DND-41 (cell line): ENCODE data around the gene PRRC2A.

Experiments used
- ATAC-seq: fragments of 200-7000 bp; cut with Tn5 transposase; 3 replicates; pipeline ENCODE4 v1.9.1; 2021; ENCODE audit warnings: low read depth; ENCODE audit not compliant: insufficient read depth
- DNase-seq: peaks from one replicate; pipeline ENCODE4 v3.0.0-alpha.2; 2020
- H2AFZ ChIP-seq: 2 replicates; pipeline ENCODE4 v1.6.0; 2012; ENCODE audit warnings: low read depth, low read length
- H3K27ac ChIP-seq: 2 replicates; pipeline ENCODE4 v1.5.1; 2012; ENCODE audit warnings: low read length, inconsistent platforms
- H3K27me3 ChIP-seq: fragments of 200-600 bp; sonication (generic); 2 replicates; pipeline ENCODE4 v1.6.0; 2012; ENCODE audit warnings: low read length, mild to moderate bottlenecking, inconsistent platforms; ENCODE audit not compliant: insufficient read depth, poor library complexity
- H3K36me3 ChIP-seq: 2 replicates; pipeline ENCODE4 v1.5.1; 2012; ENCODE audit warnings: low read length, inconsistent platforms; ENCODE audit not compliant: insufficient read depth
- H3K4me1 ChIP-seq: 2 replicates; pipeline ENCODE4 v1.5.1; 2012; ENCODE audit warnings: mild to moderate bottlenecking, low read length; ENCODE audit not compliant: insufficient read depth
- H3K4me2 ChIP-seq: 2 replicates; pipeline ENCODE4 v1.6.0; 2012; ENCODE audit warnings: mild to moderate bottlenecking, moderate library complexity, low read length, inconsistent platforms; ENCODE audit not compliant: insufficient read depth
- H3K4me3 ChIP-seq, 2 experiments: fragments of 200-600 bp in 1 of 2; shearing (Covaris generic) in 1 of 2; 2 replicates each; pipeline ENCODE4 v1.5.1; 2012 to 2016; ENCODE audit warnings: inconsistent platforms in 2 of 2, low read length in 2 of 2, mild to moderate bottlenecking in 2 of 2, low read depth in 1 of 2, moderate library complexity in 1 of 2
- H3K79me2 ChIP-seq: 2 replicates; pipeline ENCODE4 v1.6.0; 2012; ENCODE audit warnings: low read length, inconsistent platforms; ENCODE audit not compliant: insufficient read depth
- H3K9ac ChIP-seq: 2 replicates; pipeline ENCODE4 v1.6.0; 2012; ENCODE audit warnings: low read depth, mild to moderate bottlenecking, inconsistent platforms, low read length, moderate library complexity
- H3K9me3 ChIP-seq: 2 replicates; pipeline ENCODE4 v1.5.1; 2012; ENCODE audit warnings: low read length, moderate library complexity, mild to moderate bottlenecking, inconsistent platforms; ENCODE audit not compliant: insufficient read depth, severe bottlenecking
- H4K20me1 ChIP-seq: 2 replicates; pipeline ENCODE4 v1.6.0; 2012; ENCODE audit warnings: low read length; ENCODE audit not compliant: insufficient read depth
- EZH2 ChIP-seq: IDR thresholded peaks from 3 replicates; pipeline ENCODE4 v1.6.1; 2012; ENCODE audit warnings: borderline replicate concordance, low read depth, mild to moderate bottlenecking, moderate library complexity, low read length, inconsistent platforms; ENCODE audit not compliant: severe bottlenecking
- TF ChIP-seq, protein P1 (sequence below): IDR thresholded peaks from 2 replicates; pipeline ENCODE4 v1.5.1; 2012; ENCODE audit warnings: borderline replicate concordance, low read length, moderate library complexity, mild to moderate bottlenecking; ENCODE audit not compliant: poor library complexity, severe bottlenecking; ENCODE audit errors: extremely low read depth

The PRRC2A gene

DNA sequence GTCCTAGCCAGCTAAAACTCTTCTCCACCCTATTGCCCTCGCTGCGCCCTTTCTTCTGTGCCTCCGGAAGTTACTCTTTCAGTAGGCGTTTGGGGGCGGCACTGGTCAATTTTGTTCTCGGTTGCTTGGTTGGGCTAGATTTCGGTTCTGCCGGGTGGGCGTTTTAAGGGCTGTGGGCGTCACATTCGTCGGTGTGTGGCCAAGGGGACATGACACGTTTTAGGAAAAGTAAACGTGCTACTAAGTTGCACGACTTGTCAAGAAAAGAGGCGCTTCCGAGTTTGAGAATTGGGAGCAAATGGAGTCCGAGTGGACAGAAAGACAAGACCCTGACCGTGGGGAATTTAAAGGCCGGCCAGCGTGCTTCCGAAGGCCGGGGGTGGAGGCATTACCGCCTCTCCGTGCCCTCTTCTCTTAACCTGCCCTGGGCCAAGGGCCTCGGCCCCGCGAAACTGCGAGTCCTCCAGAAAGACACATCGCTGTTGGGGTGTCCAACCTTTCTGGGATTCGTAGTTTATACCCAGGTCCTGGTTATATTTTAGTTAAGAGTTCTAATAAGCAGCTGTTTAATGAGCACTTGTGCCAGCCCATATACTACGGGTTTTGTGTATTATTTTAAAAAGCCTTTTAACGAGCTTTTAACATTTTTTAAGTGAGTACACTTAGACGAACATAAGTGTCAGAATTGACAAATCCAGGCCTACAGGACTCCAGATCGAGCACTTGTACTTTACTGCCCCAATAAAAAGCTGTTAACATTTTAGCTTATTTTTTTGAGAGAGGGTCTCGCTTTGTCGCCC lies 32.6 kb downstream of the PRRC2A start:
- Histone ChIP-seq H4K20me1 (peaks cover 24% of the 10 kb centered on the region), H2AFZ (peak overlapping the region; percentile 83), H3K9me3 (no peaks in the 10 kb centered on the region), H3K4me3 (peak overlapping the region; percentile 84 to 88), H3K27me3 (no peaks in the 10 kb centered on the region), H3K4me2 (peak overlapping the region; percentile 94), H3K9ac (peak overlapping the region; percentile 94), H3K36me3 (peaks cover 57% of the 10 kb centered on the region), H3K4me1 (peaks cover 48% of the 10 kb centered on the region), H3K79me2 (peaks cover 67% of the 10 kb centered on the region), H3K27ac (peak overlapping the region; percentile 99)
- no peak for TF ChIP-seq EZH2
- TF ChIP-seq, protein P1, sequence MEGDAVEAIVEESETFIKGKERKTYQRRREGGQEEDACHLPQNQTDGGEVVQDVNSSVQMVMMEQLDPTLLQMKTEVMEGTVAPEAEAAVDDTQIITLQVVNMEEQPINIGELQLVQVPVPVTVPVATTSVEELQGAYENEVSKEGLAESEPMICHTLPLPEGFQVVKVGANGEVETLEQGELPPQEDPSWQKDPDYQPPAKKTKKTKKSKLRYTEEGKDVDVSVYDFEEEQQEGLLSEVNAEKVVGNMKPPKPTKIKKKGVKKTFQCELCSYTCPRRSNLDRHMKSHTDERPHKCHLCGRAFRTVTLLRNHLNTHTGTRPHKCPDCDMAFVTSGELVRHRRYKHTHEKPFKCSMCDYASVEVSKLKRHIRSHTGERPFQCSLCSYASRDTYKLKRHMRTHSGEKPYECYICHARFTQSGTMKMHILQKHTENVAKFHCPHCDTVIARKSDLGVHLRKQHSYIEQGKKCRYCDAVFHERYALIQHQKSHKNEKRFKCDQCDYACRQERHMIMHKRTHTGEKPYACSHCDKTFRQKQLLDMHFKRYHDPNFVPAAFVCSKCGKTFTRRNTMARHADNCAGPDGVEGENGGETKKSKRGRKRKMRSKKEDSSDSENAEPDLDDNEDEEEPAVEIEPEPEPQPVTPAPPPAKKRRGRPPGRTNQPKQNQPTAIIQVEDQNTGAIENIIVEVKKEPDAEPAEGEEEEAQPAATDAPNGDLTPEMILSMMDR, result peak; percentile 25
- ATAC-seq (peak; percentile 77), DNase-seq (peak; percentile 93)

DNA sequence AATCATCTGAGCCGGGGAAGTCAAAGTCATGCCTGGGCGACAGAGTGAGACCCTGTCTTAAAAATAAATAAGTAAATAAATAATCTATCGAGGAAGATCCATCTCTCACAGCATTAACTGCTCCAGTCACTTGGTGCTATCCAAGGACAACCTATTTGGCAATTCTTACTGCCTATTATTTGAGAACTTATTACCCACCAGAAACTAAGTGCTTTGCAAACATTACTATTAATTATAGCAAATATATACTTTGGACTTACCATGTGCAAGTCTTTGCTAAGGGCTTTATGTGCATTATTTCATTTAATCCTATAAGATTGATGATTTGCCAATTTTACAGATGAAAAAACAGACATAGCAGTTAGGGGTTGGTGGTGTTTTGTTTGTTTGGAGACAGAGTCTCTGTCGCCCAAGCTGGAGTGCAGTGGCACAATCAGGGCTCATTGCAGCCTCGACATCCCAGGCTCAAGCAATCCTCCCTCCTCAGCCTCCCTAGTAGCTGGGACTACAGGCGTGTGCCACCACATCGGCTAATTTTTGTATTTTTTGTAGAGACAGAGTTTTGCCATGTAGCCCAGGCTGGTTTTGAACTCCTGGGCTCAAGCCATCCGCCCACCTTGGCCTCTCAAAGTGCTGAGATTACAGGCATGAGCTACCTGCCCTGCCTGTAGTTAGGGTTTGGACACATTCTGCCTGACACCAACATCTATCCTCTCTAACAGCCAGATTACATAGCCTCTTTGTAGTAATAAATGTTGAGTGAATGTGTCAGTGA lies 34.2 kb downstream of the PRRC2A start:
- Histone ChIP-seq H3K27me3 (no peaks in the 10 kb centered on the region), H3K79me2 (peaks cover 67% of the 10 kb centered on the region), H4K20me1 (peaks cover 21% of the 10 kb centered on the region), H3K9ac (no peak overlapping the region), H3K4me2 (no peak overlapping the region), H3K9me3 (no peaks in the 10 kb centered on the region), H3K4me3 (no peak overlapping the region), H3K4me1 (peaks cover 56% of the 10 kb centered on the region), H3K36me3 (peaks cover 56% of the 10 kb centered on the region), H3K27ac (no peak overlapping the region), H2AFZ (no peak overlapping the region)
- no peak for DNase-seq
- no peak for ATAC-seq
- TF ChIP-seq, protein P1, result no peak
- no peak for TF ChIP-seq EZH2

GRCh38 chr6:31655349-31656237 lies 35.1 kb downstream of the PRRC2A start, which contains the start of gene APOM:
Gene APOM, plus strand, starts transcription at chr6:31655894. Its CDS starts 73 bp downstream, at chr6:31655967.
- Histone ChIP-seq H3K36me3 (peaks cover 57% of the 10 kb centered on the region), H3K27ac (no peak within 1 kb of the TSS), H3K9me3 (no peaks in the 10 kb centered on the region), H4K20me1 (peaks cover 25% of the 10 kb centered on the region), H3K27me3 (no peaks in the 10 kb centered on the region), H2AFZ (no peak within 1 kb of the TSS), H3K79me2 (peaks cover 67% of the 10 kb centered on the region), H3K4me3 (no peak within 1 kb of the TSS), H3K9ac (no peak within 1 kb of the TSS), H3K4me1 (peaks cover 54% of the 10 kb centered on the region), H3K4me2 (no peak within 1 kb of the TSS)
- DNase-seq (no peak), ATAC-seq (no peak)
- TF ChIP-seq EZH2, result no peak
- TF ChIP-seq, protein P1, result no peak
